ENCODE data around the gene SYNC. TPM values are rescaled to one million over a fixed set of nuclear protein-coding genes. Genes with fewer than 3 reads are reported as not detected.

SYNC gene
- total RNA-seq = 10 to 100 TPM; 28.3 to 30.6 TPM

GRCh38 chr1:32702599-32703478 lies at the start of gene SYNC:
Gene SYNC (minus strand): TSS chr1:32702770. CDS start chr1:32702660, 110 bp downstream.

GRCh38 chr1:32650752-32651460 lies 51.7 kb downstream of the SYNC start, which contains the start of gene RBBP4:
Gene RBBP4 (plus strand): TSS chr1:32651208. CDS start chr1:32651307, 99 bp downstream.

GRCh38 chr1:32650248-32650751 lies 52.3 kb downstream of the SYNC start, which contains the start of gene ZBTB8OS:
Gene ZBTB8OS (minus strand): TSS chr1:32650550. CDS start chr1:32650529, 21 bp downstream.

Small RNAs within 50 kb of the gene (small RNA-seq; reads per million reads assigned to genes)
- 0 reads per million in 2 donors for gene RF00019

Other genes with a start within 250 kb of the SYNC start
- gene ZBTB8B, start 237.7 kb downstream of the SYNC start, total RNA-seq = under 1 TPM in 1 of 2 donors, not detected in 1; under 0.01 TPM
- gene ZBTB8A, start 163.3 kb downstream of the SYNC start, total RNA-seq = 1 to 10 TPM; 3.8 to 4.3 TPM
- 10 to 100 TPM; 25.8 to 38.0 TPM for gene ZBTB8OS, start 52.2 kb downstream of the SYNC start, total RNA-seq
- 100 to 1,000 TPM in 1 of 2 donors, 10 to 100 TPM in 1; 96.7 to 174 TPM for gene RBBP4, start 51.6 kb downstream of the SYNC start, total RNA-seq
- 10 to 100 TPM; 49.2 to 84.3 TPM for gene YARS1, start 114.6 kb upstream of the SYNC start, total RNA-seq
- gene S100PBP, start 114.9 kb upstream of the SYNC start, total RNA-seq = 10 to 100 TPM; 23.1 to 28.0 TPM
- under 1 TPM in 1 of 2 donors, not detected in 1; 0.34 TPM for gene FNDC5, start 168.1 kb upstream of the SYNC start, total RNA-seq
- not detected for gene HPCA, start 183.7 kb upstream of the SYNC start, total RNA-seq
- 10 to 100 TPM; 33.4 to 42.0 TPM for gene TMEM54, start 198.6 kb upstream of the SYNC start, total RNA-seq

Measured in melanocyte of skin (primary cell).